SK-N-DZ (cell line): ENCODE data around the gene FOXP2.

Experiments used
- DNase-seq: peaks from one replicate; pipeline ENCODE4 v3.0.0-alpha.2; 2015; ENCODE audit warnings: low spot score

Gene FOXP2

GRCh38 chr7:114652041-114652440 is 237.4 kb downstream of the FOXP2 start:
- DNase-seq, result no peak

GRCh38 chr7:114653364-114654088 is 238.9 kb downstream of the FOXP2 start:
- peak; percentile 86 for DNase-seq

GRCh38 chr7:114656466-114656865 is 241.9 kb downstream of the FOXP2 start:
- no peak for DNase-seq

- DNase-seq, result no peak
Observed at GRCh38 chr7:114657279-114657678, 242.7 kb downstream of the FOXP2 start.

- DNase-seq, result peak; percentile 38
Observed at GRCh38 chr7:114658216-114658615, 243.6 kb downstream of the FOXP2 start.

- peak; percentile 32 for DNase-seq
Observed at GRCh38 chr7:114659409-114660125, 245.0 kb downstream of the FOXP2 start.

- no peak for DNase-seq
Observed at GRCh38 chr7:114660126-114660486, 245.5 kb downstream of the FOXP2 start.

GRCh38 chr7:114660753-114661152 is 246.1 kb downstream of the FOXP2 start:
- DNase-seq, result no peak

GRCh38 chr7:114662002-114662677 is 247.5 kb downstream of the FOXP2 start:
- DNase-seq, result no peak

GRCh38 chr7:114663502-114663901 is 248.9 kb downstream of the FOXP2 start:
- DNase-seq, result peak; percentile 57

GRCh38 chr7:114670676-114671075 is 256.1 kb downstream of the FOXP2 start:
- DNase-seq, result no peak

- DNase-seq, result no peak
Observed at GRCh38 chr7:114671563-114672123, 257.0 kb downstream of the FOXP2 start.

- DNase-seq, result no peak
Observed at GRCh38 chr7:114678116-114678515, 263.5 kb downstream of the FOXP2 start.

GRCh38 chr7:114687238-114687637 is 272.6 kb downstream of the FOXP2 start:
- no peak for DNase-seq

GRCh38 chr7:114688443-114689055 is 273.9 kb downstream of the FOXP2 start:
- DNase-seq, result peak; percentile 45

GRCh38 chr7:114689406-114689805 is 274.8 kb downstream of the FOXP2 start:
- DNase-seq, result no peak

GRCh38 chr7:114691605-114692004 is 277.0 kb downstream of the FOXP2 start:
- DNase-seq, result no peak

GRCh38 chr7:114695182-114695581 is 280.6 kb downstream of the FOXP2 start:
- DNase-seq, result no peak

GRCh38 chr7:114700247-114700928 is 285.8 kb downstream of the FOXP2 start:
- DNase-seq, result no peak

- no peak for DNase-seq
Observed at GRCh38 chr7:114703677-114704076, 289.1 kb downstream of the FOXP2 start.

- no peak for DNase-seq
Observed at GRCh38 chr7:114708646-114709045, 294.0 kb downstream of the FOXP2 start.
